ENCODE measurements around the gene JARID2. TPM values are rescaled to one million over a fixed set of nuclear protein-coding genes. Genes with fewer than 3 reads are reported as not detected.

The JARID2 gene
- polyA plus RNA-seq, 1 donor from 2014 or later = 25.5 TPM

- Histone ChIP-seq H3K9ac (ENCODE audit: low read length) (no peak overlapping the region), H2AFZ (ENCODE audit: low read depth, low read length) (no peak overlapping the region), H3K4me2 (ENCODE audit: low read length) (no peak overlapping the region), H4K20me1 (ENCODE audit: insufficient read depth) (no peaks in the 10 kb centered on the region), H3K27me3 (ENCODE audit: insufficient read depth, low read depth, low read length) (no peaks in the 10 kb centered on the region), H3K9me2 (ENCODE audit: insufficient read depth, low read length) (no peaks in the 10 kb centered on the region), H3K79me2 (replicated peaks; ENCODE audit: insufficient read depth, low read length) (peaks cover 89% of the 10 kb centered on the region), H3K36me3 (ENCODE audit: insufficient read depth, low read length) (no peaks in the 10 kb centered on the region), H3F3A (ENCODE audit: insufficient read depth, low read length, poor library complexity, severe bottlenecking) (no peaks in the 10 kb centered on the region), H3K4me3 (ENCODE audit: low read length) (no peak overlapping the region), H3K27ac (ENCODE audit: low read length) (no peak overlapping the region), H3K9me3 (ENCODE audit: low read length) (no peaks in the 10 kb centered on the region)
- TF ChIP-seq EP300 (conservative IDR thresholded peaks at IDR 0.05; ENCODE audit: poor library complexity, severe bottlenecking) = no peak
- TF ChIP-seq, protein P1, sequence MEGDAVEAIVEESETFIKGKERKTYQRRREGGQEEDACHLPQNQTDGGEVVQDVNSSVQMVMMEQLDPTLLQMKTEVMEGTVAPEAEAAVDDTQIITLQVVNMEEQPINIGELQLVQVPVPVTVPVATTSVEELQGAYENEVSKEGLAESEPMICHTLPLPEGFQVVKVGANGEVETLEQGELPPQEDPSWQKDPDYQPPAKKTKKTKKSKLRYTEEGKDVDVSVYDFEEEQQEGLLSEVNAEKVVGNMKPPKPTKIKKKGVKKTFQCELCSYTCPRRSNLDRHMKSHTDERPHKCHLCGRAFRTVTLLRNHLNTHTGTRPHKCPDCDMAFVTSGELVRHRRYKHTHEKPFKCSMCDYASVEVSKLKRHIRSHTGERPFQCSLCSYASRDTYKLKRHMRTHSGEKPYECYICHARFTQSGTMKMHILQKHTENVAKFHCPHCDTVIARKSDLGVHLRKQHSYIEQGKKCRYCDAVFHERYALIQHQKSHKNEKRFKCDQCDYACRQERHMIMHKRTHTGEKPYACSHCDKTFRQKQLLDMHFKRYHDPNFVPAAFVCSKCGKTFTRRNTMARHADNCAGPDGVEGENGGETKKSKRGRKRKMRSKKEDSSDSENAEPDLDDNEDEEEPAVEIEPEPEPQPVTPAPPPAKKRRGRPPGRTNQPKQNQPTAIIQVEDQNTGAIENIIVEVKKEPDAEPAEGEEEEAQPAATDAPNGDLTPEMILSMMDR (IDR thresholded peaks at IDR 0.05; ENCODE audit: poor library complexity, severe bottlenecking) = no peak
- TF ChIP-seq REST (IDR thresholded peaks at IDR 0.05; ENCODE audit: borderline replicate concordance) = no peak
- no peak for TF ChIP-seq EZH2 (IDR thresholded peaks at IDR 0.05; ENCODE audit: borderline replicate concordance, insufficient read depth, low read length, poor library complexity, severe bottlenecking)
- no peak for TF ChIP-seq RAD21 (conservative IDR thresholded peaks at IDR 0.05)
- no peak for TF ChIP-seq MXI1 (conservative IDR thresholded peaks at IDR 0.05; ENCODE audit: poor library complexity, severe bottlenecking)
- TF ChIP-seq POLR2AphosphoS5 (IDR thresholded peaks at IDR 0.05) = no peak
- TF ChIP-seq TAF1 (IDR thresholded peaks at IDR 0.05; ENCODE audit: low read depth) = no peak
- TF ChIP-seq SMC3 (conservative IDR thresholded peaks at IDR 0.05; ENCODE audit: poor library complexity) = no peak
These were observed 11.7 kb downstream of the JARID2 start for GRCh38 chr6:15257357-15258132.

DNA sequence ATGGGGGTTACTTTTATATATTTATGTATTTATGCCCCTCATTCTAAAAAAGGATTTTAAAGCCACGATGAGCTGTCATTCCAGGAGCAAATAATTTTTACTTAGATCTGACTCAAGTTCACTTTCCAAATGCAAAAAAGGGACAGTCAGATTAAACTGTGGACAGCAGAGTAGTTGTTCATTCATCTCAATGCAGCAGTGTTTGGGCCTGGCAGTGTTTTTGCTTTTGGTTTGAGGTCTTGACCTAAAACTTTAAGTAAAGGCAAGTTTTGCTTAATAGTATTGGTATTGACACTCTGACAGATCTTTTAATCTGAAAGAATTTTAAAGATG is 13.9 kb downstream of the JARID2 start:
- H3K4me2 ChIP-seq (ENCODE audit: low read length) = no peak overlapping the region
- H4K20me1 ChIP-seq (ENCODE audit: insufficient read depth) = no peaks in the 10 kb centered on the region

More for the DNA sequence above, 13.9 kb downstream of the JARID2 start:
- no peaks in the 10 kb centered on the region for H3K9me2 ChIP-seq (ENCODE audit: insufficient read depth, low read length)
- no peak overlapping the region for H2AFZ ChIP-seq (ENCODE audit: low read depth, low read length)
- H3K9ac ChIP-seq (ENCODE audit: low read length) = no peak overlapping the region
- H3K4me3 ChIP-seq (ENCODE audit: low read length) = no peak overlapping the region
- H3K79me2 ChIP-seq (replicated peaks; ENCODE audit: insufficient read depth, low read length) = peaks cover 76% of the 10 kb centered on the region
- no peaks in the 10 kb centered on the region for H3K9me3 ChIP-seq (ENCODE audit: low read length)
- no peaks in the 10 kb centered on the region for H3K36me3 ChIP-seq (ENCODE audit: insufficient read depth, low read length)
- no peak overlapping the region for H3K27ac ChIP-seq (ENCODE audit: low read length)
- H3K27me3 ChIP-seq (ENCODE audit: insufficient read depth, low read depth, low read length) = no peaks in the 10 kb centered on the region
- TF ChIP-seq REST (IDR thresholded peaks at IDR 0.05; ENCODE audit: borderline replicate concordance) = no peak
- TF ChIP-seq, protein P1 (IDR thresholded peaks at IDR 0.05; ENCODE audit: poor library complexity, severe bottlenecking) = no peak
- no peak for TF ChIP-seq RAD21 (conservative IDR thresholded peaks at IDR 0.05)
- no peak for TF ChIP-seq POLR2AphosphoS5 (IDR thresholded peaks at IDR 0.05)
- no peak for TF ChIP-seq EZH2 (IDR thresholded peaks at IDR 0.05; ENCODE audit: borderline replicate concordance, insufficient read depth, low read length, poor library complexity, severe bottlenecking)
- TF ChIP-seq SMC3 (conservative IDR thresholded peaks at IDR 0.05; ENCODE audit: poor library complexity) = no peak
- TF ChIP-seq EP300 (conservative IDR thresholded peaks at IDR 0.05; ENCODE audit: poor library complexity, severe bottlenecking) = no peak
- no peaks in the 10 kb centered on the region for H3F3A ChIP-seq (ENCODE audit: insufficient read depth, low read length, poor library complexity, severe bottlenecking)
